Astrocyte (in vitro differentiated cells and primary cell): ENCODE measurements around the gene SMPDL3A. TPM values are rescaled to one million over a fixed set of nuclear protein-coding genes. Genes with fewer than 3 reads are reported as not detected.

Experiments
- DNase-seq: peaks from one replicate; pipeline ENCODE4 v3.0.0-alpha.2; 2010; ENCODE audit warnings: low read depth
- FAIRE-seq: peaks from 2 replicates; lab custom pipeline; 2011; peaks lifted over from hg19 to GRCh38; lab: Jason Lieb, UNC
- H2AFZ ChIP-seq: 2 replicates; pipeline ENCODE4 v1.6.0; 2012; ENCODE audit warnings: low read depth, low read length, inconsistent platforms
- H3K27ac ChIP-seq: 2 replicates; pipeline ENCODE4 v1.5.1; 2011; ENCODE audit warnings: low read depth, low read length, inconsistent platforms
- H3K27me3 ChIP-seq: 2 replicates; pipeline ENCODE4 v1.6.0; 2011; ENCODE audit warnings: low read length, inconsistent platforms; ENCODE audit not compliant: insufficient read depth
- H3K36me3 ChIP-seq: 2 replicates; pipeline ENCODE4 v1.5.1; 2011; ENCODE audit warnings: low read length, inconsistent platforms; ENCODE audit not compliant: insufficient read depth
- H3K4me1 ChIP-seq: 2 replicates; pipeline ENCODE4 v1.5.1; 2011; ENCODE audit warnings: low read length, inconsistent platforms; ENCODE audit not compliant: insufficient read depth
- H3K4me2 ChIP-seq: 2 replicates; pipeline ENCODE4 v1.6.0; 2012; ENCODE audit warnings: low read length, inconsistent platforms
- H3K4me3 ChIP-seq: 2 replicates; pipeline ENCODE4 v1.5.1; 2011; ENCODE audit warnings: low read depth, mild to moderate bottlenecking, low read length, inconsistent platforms; ENCODE audit not compliant: insufficient read depth
- H3K79me2 ChIP-seq: 2 replicates; pipeline ENCODE4 v1.6.0; 2012; ENCODE audit warnings: mild to moderate bottlenecking, low read length, inconsistent platforms; ENCODE audit not compliant: insufficient read depth
- H3K9ac ChIP-seq: 2 replicates; pipeline ENCODE4 v1.6.0; 2012; ENCODE audit warnings: mild to moderate bottlenecking, low read length, inconsistent platforms
- H3K9me3 ChIP-seq: 2 replicates; pipeline ENCODE4 v1.5.1; 2012; ENCODE audit warnings: low read depth, mild to moderate bottlenecking, low read length, inconsistent platforms; ENCODE audit not compliant: insufficient read depth
- H4K20me1 ChIP-seq: 2 replicates; pipeline ENCODE4 v1.6.0; 2012; ENCODE audit warnings: low read length, inconsistent platforms; ENCODE audit not compliant: insufficient read depth
- H3K27ac Mint-ChIP-seq: one replicate; pipeline ENCODE4 v1.8.0; 2021; ENCODE audit warnings: mild to moderate bottlenecking, mixed read lengths; ENCODE audit not compliant: unreplicated experiment
- H3K27me3 Mint-ChIP-seq: one replicate; pipeline ENCODE4 v1.8.0; 2021; ENCODE audit warnings: low read depth, mixed read lengths; ENCODE audit not compliant: unreplicated experiment
- H3K36me3 Mint-ChIP-seq: one replicate; pipeline ENCODE4 v1.8.0; 2021; ENCODE audit warnings: low read depth, mixed read lengths; ENCODE audit not compliant: unreplicated experiment
- H3K4me1 Mint-ChIP-seq: one replicate; pipeline ENCODE4 v1.8.0; 2021; ENCODE audit warnings: low read depth, mixed read lengths; ENCODE audit not compliant: unreplicated experiment
- H3K4me3 Mint-ChIP-seq: one replicate; pipeline ENCODE4 v1.8.0; 2021; ENCODE audit warnings: mild to moderate bottlenecking, moderate library complexity, mixed read lengths; ENCODE audit not compliant: unreplicated experiment
- H3K9me3 Mint-ChIP-seq: one replicate; pipeline ENCODE4 v1.8.0; 2021; ENCODE audit warnings: mild to moderate bottlenecking, mixed read lengths; ENCODE audit not compliant: unreplicated experiment
- EZH2 ChIP-seq: IDR thresholded peaks from 2 replicates; pipeline ENCODE4 v1.6.1; 2012; ENCODE audit warnings: mild to moderate bottlenecking, low read length, inconsistent platforms; ENCODE audit not compliant: insufficient read depth
- total RNA-seq: library from RNA; stranded (reverse); gene quantifications from 2 replicates; pipeline ENCODE4 v1.2.1, GENCODE V29; 2021
- TF ChIP-seq, protein P1 (sequence below): IDR thresholded peaks from 2 replicates; pipeline ENCODE4 v1.5.1; 2011; ENCODE audit warnings: low read depth, mild to moderate bottlenecking, inconsistent platforms, low read length, moderate library complexity; ENCODE audit not compliant: insufficient read depth

The SMPDL3A gene
- total RNA-seq, 1 donor from 2014 or later = 7.3 TPM

GRCh38 chr6:122790423-122791309, 1.6 kb downstream of the SMPDL3A start:
- peak overlapping the region; percentile 96 for H3K4me2 ChIP-seq
- no peaks in the 10 kb centered on the region for H3K9me3 ChIP-seq
- H3K4me1 ChIP-seq = peaks cover 18% of the 10 kb centered on the region
- Mint-ChIP-seq H3K27ac (peak overlapping the region; percentile 98), H3K36me3 (no peaks in the 10 kb centered on the region), H3K9me3 (no peaks in the 10 kb centered on the region), H3K4me3 (peak overlapping the region; percentile 85), H3K4me1 (no peaks in the 10 kb centered on the region), H3K27me3 (peaks cover 2% of the 10 kb centered on the region)
- no peak for FAIRE-seq
- TF ChIP-seq EZH2 = no peak
- TF ChIP-seq, protein P1, sequence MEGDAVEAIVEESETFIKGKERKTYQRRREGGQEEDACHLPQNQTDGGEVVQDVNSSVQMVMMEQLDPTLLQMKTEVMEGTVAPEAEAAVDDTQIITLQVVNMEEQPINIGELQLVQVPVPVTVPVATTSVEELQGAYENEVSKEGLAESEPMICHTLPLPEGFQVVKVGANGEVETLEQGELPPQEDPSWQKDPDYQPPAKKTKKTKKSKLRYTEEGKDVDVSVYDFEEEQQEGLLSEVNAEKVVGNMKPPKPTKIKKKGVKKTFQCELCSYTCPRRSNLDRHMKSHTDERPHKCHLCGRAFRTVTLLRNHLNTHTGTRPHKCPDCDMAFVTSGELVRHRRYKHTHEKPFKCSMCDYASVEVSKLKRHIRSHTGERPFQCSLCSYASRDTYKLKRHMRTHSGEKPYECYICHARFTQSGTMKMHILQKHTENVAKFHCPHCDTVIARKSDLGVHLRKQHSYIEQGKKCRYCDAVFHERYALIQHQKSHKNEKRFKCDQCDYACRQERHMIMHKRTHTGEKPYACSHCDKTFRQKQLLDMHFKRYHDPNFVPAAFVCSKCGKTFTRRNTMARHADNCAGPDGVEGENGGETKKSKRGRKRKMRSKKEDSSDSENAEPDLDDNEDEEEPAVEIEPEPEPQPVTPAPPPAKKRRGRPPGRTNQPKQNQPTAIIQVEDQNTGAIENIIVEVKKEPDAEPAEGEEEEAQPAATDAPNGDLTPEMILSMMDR = no peak
- H3K79me2 ChIP-seq = peaks cover 14% of the 10 kb centered on the region
- H4K20me1 ChIP-seq = no peaks in the 10 kb centered on the region
- no peaks in the 10 kb centered on the region for H3K27me3 ChIP-seq
- peak overlapping the region; percentile 90 for H3K9ac ChIP-seq
- H2AFZ ChIP-seq = peak overlapping the region; percentile 96
- DNase-seq = peak; percentile 30
- H3K27ac ChIP-seq = peak overlapping the region; percentile 87
- H3K4me3 ChIP-seq = peak overlapping the region; percentile 93
- no peaks in the 10 kb centered on the region for H3K36me3 ChIP-seq

DNA sequence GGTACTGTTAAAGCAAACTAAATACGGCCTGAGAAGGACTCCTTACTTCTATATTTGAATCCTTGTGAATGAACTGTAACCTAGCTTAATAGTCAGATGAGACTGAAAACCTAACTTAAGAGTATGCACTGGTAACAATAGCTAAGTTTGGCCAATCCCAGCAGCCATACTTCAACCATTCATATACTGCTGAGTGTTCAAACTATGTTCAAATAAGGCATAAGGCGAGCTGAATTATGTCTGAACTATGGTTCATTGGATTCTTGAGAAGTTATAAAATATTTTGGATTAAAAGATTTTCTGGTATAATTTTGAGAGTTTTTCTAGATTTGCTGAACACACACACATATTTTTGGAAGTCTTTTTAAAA, 2.2 kb downstream of the SMPDL3A start:
- Mint-ChIP-seq H3K36me3 (no peaks in the 10 kb centered on the region), H3K27ac (no peak overlapping the region), H3K9me3 (no peaks in the 10 kb centered on the region), H3K4me3 (no peak overlapping the region), H3K4me1 (no peaks in the 10 kb centered on the region), H3K27me3 (peaks cover under 1% of the 10 kb centered on the region)
- peak overlapping the region; percentile 96 for H3K4me2 ChIP-seq
- DNase-seq = no peak
- no peak for FAIRE-seq
- H3K36me3 ChIP-seq = no peaks in the 10 kb centered on the region
- no peak overlapping the region for H3K27ac ChIP-seq
- no peaks in the 10 kb centered on the region for H3K27me3 ChIP-seq
- TF ChIP-seq, protein P1 = no peak
- no peak for TF ChIP-seq EZH2
- no peaks in the 10 kb centered on the region for H3K9me3 ChIP-seq
- no peak overlapping the region for H3K4me3 ChIP-seq
- no peak overlapping the region for H3K9ac ChIP-seq
- H3K4me1 ChIP-seq = peaks cover 18% of the 10 kb centered on the region
- H2AFZ ChIP-seq = no peak overlapping the region
- no peaks in the 10 kb centered on the region for H4K20me1 ChIP-seq
- peaks cover 14% of the 10 kb centered on the region for H3K79me2 ChIP-seq

DNA sequence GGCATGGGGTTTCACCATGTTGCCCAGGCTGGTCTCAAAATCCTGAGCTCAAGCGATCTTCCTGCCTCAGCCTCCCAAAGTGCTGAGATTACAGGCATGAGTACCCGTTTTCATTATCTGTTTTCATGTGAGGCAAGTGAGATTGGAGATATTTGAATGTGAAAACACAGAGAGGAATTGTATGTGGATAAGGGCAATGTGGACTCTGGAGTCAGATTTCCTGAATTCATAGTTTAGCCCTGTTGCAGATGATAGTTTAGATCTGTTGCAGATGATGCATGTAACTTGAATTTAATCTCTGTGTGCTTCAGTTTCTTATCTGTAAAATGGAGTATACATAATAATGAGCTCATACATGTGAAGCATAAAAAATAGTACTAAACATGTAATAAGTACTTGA, 3.7 kb downstream of the SMPDL3A start:
- no peak overlapping the region for H3K4me3 ChIP-seq
- no peak for TF ChIP-seq EZH2
- H2AFZ ChIP-seq = no peak overlapping the region
- no peak for FAIRE-seq
- no peaks in the 10 kb centered on the region for H3K9me3 ChIP-seq
- no peak overlapping the region for H3K9ac ChIP-seq
- peaks cover 21% of the 10 kb centered on the region for H3K4me1 ChIP-seq
- no peak overlapping the region for H3K27ac ChIP-seq
- H3K4me3 Mint-ChIP-seq = no peak overlapping the region
- H3K36me3 ChIP-seq = no peaks in the 10 kb centered on the region
- H3K9me3 Mint-ChIP-seq = no peaks in the 10 kb centered on the region
- H3K4me1 Mint-ChIP-seq = peaks cover 2% of the 10 kb centered on the region
- H3K36me3 Mint-ChIP-seq = no peaks in the 10 kb centered on the region
- no peak overlapping the region for H3K27ac Mint-ChIP-seq
- no peaks in the 10 kb centered on the region for H4K20me1 ChIP-seq
- no peaks in the 10 kb centered on the region for H3K27me3 ChIP-seq
- DNase-seq = no peak
- no peak overlapping the region for H3K4me2 ChIP-seq
- no peaks in the 10 kb centered on the region for H3K27me3 Mint-ChIP-seq
- peaks cover 14% of the 10 kb centered on the region for H3K79me2 ChIP-seq
